Smooth muscle cell (in vitro differentiated cells): ENCODE measurements around the gene TKT. TPM values are rescaled to one million over a fixed set of nuclear protein-coding genes. Genes with fewer than 3 reads are reported as not detected.

Experiments used
- DNase-seq: peaks from one replicate; lab custom pipeline; 2025; ENCODE audit not compliant: unreplicated experiment; lab: John Stamatoyannopoulos, UW
- H2AFZ ChIP-seq: fragments of 200-600 bp; sonication (generic); 2 replicates; pipeline ENCODE4 v1.6.0; 2016; ENCODE audit warnings: antibody characterized with exemption, low read depth, mild to moderate bottlenecking
- H3F3A ChIP-seq: fragments of 200-600 bp; sonication (generic); 2 replicates; pipeline ENCODE4 v1.6.0; 2017; ENCODE audit warnings: antibody characterized with exemption, low read depth
- H3K27ac ChIP-seq: fragments of 200-600 bp; sonication (generic); 2 replicates; pipeline ENCODE4 v1.5.1; 2016; ENCODE audit warnings: low read depth, mild to moderate bottlenecking
- H3K27me3 ChIP-seq: fragments of 200-600 bp; sonication (generic); 2 replicates; pipeline ENCODE4 v1.6.1; 2016; ENCODE audit warnings: low read depth, mild to moderate bottlenecking
- H3K36me3 ChIP-seq: fragments of 200-600 bp; sonication (generic); 2 replicates; pipeline ENCODE4 v1.5.1; 2016; ENCODE audit warnings: low read depth
- H3K4me1 ChIP-seq: fragments of 200-600 bp; sonication (generic); 2 replicates; pipeline ENCODE4 v1.5.1; 2016; ENCODE audit warnings: low read depth
- H3K4me2 ChIP-seq: fragments of 200-600 bp; sonication (generic); 2 replicates; pipeline ENCODE4 v1.6.0; 2016; ENCODE audit warnings: mild to moderate bottlenecking
- H3K4me3 ChIP-seq: fragments of 200-600 bp; sonication (generic); 2 replicates; pipeline ENCODE4 v1.5.1; 2016; ENCODE audit warnings: mild to moderate bottlenecking
- H3K79me2 ChIP-seq: fragments of 200-600 bp; sonication (generic); 2 replicates; pipeline ENCODE4 v1.6.0; 2016; ENCODE audit warnings: low read depth, mild to moderate bottlenecking
- H3K9ac ChIP-seq: fragments of 200-600 bp; sonication (generic); 2 replicates; pipeline ENCODE4 v1.6.0; 2016; ENCODE audit warnings: low read depth
- H3K9me3 ChIP-seq: fragments of 200-600 bp; sonication (generic); replicated peaks from 2 replicates; pipeline ENCODE4 v1.5.1; 2016; ENCODE audit warnings: low read depth
- H4K20me1 ChIP-seq: fragments of 200-600 bp; sonication (generic); 2 replicates; pipeline ENCODE4 v1.6.0; 2016; ENCODE audit warnings: low read depth
- CTCF ChIP-seq: fragments of 200-600 bp; sonication (generic); IDR thresholded peaks from 2 replicates; pipeline ENCODE4 v1.5.1; 2017; ENCODE audit warnings: borderline replicate concordance, mild to moderate bottlenecking, antibody characterized with exemption; ENCODE audit not compliant: insufficient read depth, poor library complexity, severe bottlenecking
- WGBS: methylation state at CpG from one replicate; pipeline ENCODE4 v1.1.7; 2016; ENCODE audit warnings: low lambda C conversion rate; 5-methylcytosine and 5-hydroxymethylcytosine counted together
- polyA plus RNA-seq: library from polyadenylated mRNA; unstranded; fragments of >200 nt; fragmentation: Nextera tagmentation; extraction: Ambion mirVana; gene quantifications from 2 replicates; pipeline ENCODE4 v1.2.1, GENCODE V29; 2016
- total RNA-seq: library from RNA; depleted of rRNA; stranded (reverse); fragments of >200 nt; gene quantifications from 2 replicates; pipeline ENCODE4 v1.2.3, GENCODE V29; 2014

The TKT gene
- total and polyA plus RNA-seq, 2 experiments from 2014 or later: 124 to 138 TPM

- Histone ChIP-seq H2AFZ (no peak overlapping the region), H3K36me3 (no peaks in the 10 kb centered on the region)
Measured at GRCh38 chr3:53224536-53224935, 31.3 kb downstream of the TKT start.

GRCh38 chr3:53224026-53224425 is 31.8 kb downstream of the TKT start:
- H3K4me1 ChIP-seq: no peaks in the 10 kb centered on the region
- H3K36me3 ChIP-seq: no peaks in the 10 kb centered on the region
- 98% methylated on average over 5 of the region's 5 CpGs for WGBS

More at GRCh38 chr3:53224536-53224935, 31.3 kb downstream of the TKT start:
- Histone ChIP-seq H4K20me1 (no peaks in the 10 kb centered on the region), H3K4me1 (no peaks in the 10 kb centered on the region), H3K4me3 (no peak overlapping the region), H3K27me3 (no peaks in the 10 kb centered on the region), H3K9ac (no peak overlapping the region), H3F3A (peaks cover 9% of the 10 kb centered on the region), H3K4me2 (no peak overlapping the region), H3K79me2 (no peaks in the 10 kb centered on the region), H3K27ac (no peak overlapping the region), H3K9me3 (no peaks in the 10 kb centered on the region)
- DNase-seq: no peak
- no peak for TF ChIP-seq CTCF
- 97% methylated on average over 5 of the region's 5 CpGs for WGBS

GRCh38 chr3:53223541-53223966 is 32.3 kb downstream of the TKT start:
- no peaks in the 10 kb centered on the region for H3K4me1 ChIP-seq
- no peaks in the 10 kb centered on the region for H3K9me3 ChIP-seq
- no peaks in the 10 kb centered on the region for H3K36me3 ChIP-seq
- peaks cover 9% of the 10 kb centered on the region for H3F3A ChIP-seq
- no peak overlapping the region for H2AFZ ChIP-seq
- H3K9ac ChIP-seq: no peak overlapping the region
- 92% methylated on average over 9 of the region's 9 CpGs for WGBS
- TF ChIP-seq CTCF: no peak
- H3K4me3 ChIP-seq: no peak overlapping the region
- no peaks in the 10 kb centered on the region for H4K20me1 ChIP-seq
- no peak for DNase-seq
- H3K27ac ChIP-seq: no peak overlapping the region
- H3K4me2 ChIP-seq: no peak overlapping the region
- H3K79me2 ChIP-seq: no peaks in the 10 kb centered on the region
- H3K27me3 ChIP-seq: no peaks in the 10 kb centered on the region

More at GRCh38 chr3:53224026-53224425, 31.8 kb downstream of the TKT start:
- Histone ChIP-seq H3K9me3 (no peaks in the 10 kb centered on the region), H3F3A (peaks cover 9% of the 10 kb centered on the region), H3K9ac (no peak overlapping the region), H2AFZ (no peak overlapping the region), H3K4me2 (no peak overlapping the region), H4K20me1 (no peaks in the 10 kb centered on the region), H3K27me3 (no peaks in the 10 kb centered on the region), H3K79me2 (no peaks in the 10 kb centered on the region), H3K4me3 (no peak overlapping the region), H3K27ac (no peak overlapping the region)
- DNase-seq: no peak
- TF ChIP-seq CTCF: no peak

- no peaks in the 10 kb centered on the region for H4K20me1 ChIP-seq
Measured at GRCh38 chr3:53223025-53223424, 32.8 kb downstream of the TKT start.

More at GRCh38 chr3:53223025-53223424, 32.8 kb downstream of the TKT start:
- H3K27ac ChIP-seq: no peak overlapping the region
- no peaks in the 10 kb centered on the region for H3K36me3 ChIP-seq
- no peaks in the 10 kb centered on the region for H3K27me3 ChIP-seq
- H3K4me1 ChIP-seq: no peaks in the 10 kb centered on the region
- H3K9ac ChIP-seq: no peak overlapping the region
- H2AFZ ChIP-seq: no peak overlapping the region
- H3F3A ChIP-seq: peaks cover 9% of the 10 kb centered on the region
- no peaks in the 10 kb centered on the region for H3K79me2 ChIP-seq
- H3K4me2 ChIP-seq: no peak overlapping the region
- H3K9me3 ChIP-seq: no peaks in the 10 kb centered on the region
- no peak for DNase-seq
- no peak for TF ChIP-seq CTCF
- 81% methylated on average over 7 of the region's 7 CpGs for WGBS
- no peak overlapping the region for H3K4me3 ChIP-seq
